CD4-positive, alpha-beta T cell treated with Interleukin-6 at 100 ng/mL for 8 hours (primary cell): ENCODE data around the gene DNASE1L1.
"Not testable (repeated sequence)": the region's sequence is repeated elsewhere in the genome, so short reads cannot be mapped to it uniquely, and the experiment has no call there.

Experiments
- DNase-seq: peaks from one replicate; pipeline ENCODE4 v3.0.0-alpha.2; 2020; ENCODE audit warnings: mixed read lengths, low spot score

DNASE1L1 gene

DNA sequence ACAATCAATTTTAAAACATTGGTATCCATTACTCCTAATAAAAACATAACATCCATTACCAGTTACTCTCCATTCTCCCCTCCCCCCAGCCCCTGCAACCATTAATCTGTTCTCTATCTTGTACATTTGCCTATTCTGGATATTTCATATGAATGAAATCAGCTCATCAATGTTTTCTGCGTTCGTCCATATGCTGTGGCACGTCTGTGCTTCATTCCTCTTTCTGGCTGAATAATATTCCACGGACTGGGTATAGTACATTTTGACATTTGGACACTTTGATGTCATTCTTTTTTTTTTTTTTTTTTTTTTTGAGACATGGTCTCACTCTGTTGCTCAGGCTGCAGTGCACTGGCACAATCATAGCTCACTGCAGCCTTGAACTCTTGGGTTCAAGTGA, 5.2 kb downstream of the DNASE1L1 start:
- DNase-seq, result no peak

DNA sequence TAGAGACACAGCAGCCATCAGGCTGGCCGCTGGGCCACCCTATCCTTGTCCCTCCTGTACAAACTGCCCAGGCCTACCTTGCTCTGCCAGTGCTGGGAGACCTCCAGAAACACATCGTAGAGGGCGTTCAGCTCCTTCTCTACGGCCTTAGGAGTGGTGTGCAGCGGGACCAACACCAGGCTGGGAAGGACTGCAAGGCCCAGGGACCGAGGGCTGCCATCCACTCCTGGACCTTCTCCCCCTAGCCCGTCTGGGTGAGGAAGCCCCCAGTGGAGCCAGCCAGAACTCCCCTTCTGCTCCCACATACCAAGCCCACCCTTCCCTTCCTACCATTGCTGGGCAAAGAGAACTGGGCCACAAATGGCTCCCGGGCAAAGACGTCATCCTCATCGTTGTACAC, 5.9 kb downstream of the DNASE1L1 start:
- no peak for DNase-seq

DNA sequence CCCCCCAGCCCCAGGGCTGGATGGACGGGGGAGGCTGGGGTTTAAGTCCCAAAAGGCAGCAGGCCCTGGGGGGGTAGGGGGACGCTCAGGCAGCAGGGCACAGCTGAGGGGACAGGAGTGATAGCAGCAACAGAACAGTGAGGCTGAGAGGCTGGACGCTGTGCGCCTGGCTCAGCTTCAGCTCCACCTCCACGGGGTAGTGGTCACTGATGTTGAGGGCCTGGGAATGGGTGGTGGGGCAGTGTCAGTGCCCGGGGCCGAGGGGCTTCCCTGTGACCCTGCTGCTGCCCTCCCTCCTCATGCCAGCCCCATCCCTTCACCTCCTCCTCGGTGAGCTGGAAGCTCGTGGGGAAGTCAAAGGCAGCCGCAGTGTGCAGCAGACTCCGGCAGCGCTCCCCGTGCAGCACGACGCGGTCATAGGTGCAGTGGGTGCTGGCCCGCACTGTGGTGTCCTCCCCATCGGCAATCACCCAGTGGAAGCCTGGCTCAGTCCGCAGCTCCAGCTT, 6.4 kb downstream of the DNASE1L1 start:
- DNase-seq, result no peak

DNA sequence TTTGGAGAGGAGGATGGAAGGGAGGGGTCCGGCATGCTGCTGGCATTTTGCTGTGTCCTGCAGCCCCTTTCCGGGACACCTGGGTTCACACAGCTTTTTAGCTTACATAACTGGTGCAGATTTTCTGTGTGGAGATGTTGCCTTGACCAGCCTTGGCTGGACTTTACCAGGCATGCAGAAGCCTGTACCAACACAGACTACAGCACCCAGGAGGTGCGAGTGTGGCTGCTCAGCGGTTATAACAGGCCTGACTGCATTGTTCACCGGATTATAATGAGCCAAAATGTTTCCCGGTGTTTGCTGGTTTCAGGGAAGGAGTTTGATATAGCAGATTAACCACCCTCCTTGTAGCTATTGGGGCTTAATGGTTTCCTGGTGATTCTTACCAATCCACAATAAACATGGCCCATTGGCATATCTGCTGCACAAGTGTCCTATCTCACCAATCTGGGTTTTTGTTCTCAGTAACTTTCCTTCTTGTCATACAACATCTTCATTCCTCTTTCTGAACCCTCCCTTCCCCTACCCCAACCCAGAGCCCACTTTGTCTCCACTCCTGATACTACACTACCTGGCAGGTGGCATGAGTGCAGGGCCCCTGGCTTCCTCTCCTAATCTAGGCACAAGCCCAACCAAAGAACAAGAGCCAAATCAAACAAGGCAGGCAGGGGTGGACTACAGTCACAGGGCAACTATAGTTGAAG, 7.0 kb downstream of the DNASE1L1 start:
- no peak for DNase-seq

DNA sequence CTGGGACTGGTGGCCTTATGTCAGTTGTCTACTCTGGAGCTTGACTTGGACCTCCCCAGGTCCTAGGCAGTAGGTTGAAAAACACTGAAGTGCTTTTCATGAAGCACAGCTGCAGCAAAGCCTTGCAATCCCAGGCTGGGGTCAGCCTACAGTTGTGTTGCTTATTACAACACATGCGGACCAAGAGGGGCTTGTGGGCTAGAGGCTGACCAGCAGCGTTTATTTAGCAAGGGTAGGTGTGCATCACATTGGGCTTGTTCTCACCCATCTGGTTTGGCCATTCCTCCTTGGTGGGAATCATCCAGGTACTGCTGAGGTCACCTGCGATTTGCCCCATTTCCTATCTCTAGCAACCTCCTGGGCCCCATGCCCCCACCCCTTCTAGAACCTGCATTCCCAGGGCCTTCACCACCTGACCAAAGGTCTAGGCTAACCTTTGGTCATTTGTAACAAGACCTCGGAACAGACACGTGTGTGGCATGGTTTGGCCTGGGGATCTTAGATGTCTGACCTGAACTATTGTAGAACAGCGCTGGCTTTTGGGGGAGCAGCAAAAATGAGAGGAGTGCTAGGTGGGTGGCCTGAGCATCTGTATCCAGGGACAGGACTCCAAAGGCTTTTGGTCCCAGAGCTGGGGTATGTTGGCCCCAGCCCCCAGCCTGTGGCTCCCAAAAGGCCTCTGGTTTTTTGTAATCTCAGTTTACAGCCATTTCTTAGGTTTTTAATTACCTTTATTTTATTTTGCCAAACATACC, 7.8 kb downstream of the DNASE1L1 start:
- DNase-seq, result no peak

DNA sequence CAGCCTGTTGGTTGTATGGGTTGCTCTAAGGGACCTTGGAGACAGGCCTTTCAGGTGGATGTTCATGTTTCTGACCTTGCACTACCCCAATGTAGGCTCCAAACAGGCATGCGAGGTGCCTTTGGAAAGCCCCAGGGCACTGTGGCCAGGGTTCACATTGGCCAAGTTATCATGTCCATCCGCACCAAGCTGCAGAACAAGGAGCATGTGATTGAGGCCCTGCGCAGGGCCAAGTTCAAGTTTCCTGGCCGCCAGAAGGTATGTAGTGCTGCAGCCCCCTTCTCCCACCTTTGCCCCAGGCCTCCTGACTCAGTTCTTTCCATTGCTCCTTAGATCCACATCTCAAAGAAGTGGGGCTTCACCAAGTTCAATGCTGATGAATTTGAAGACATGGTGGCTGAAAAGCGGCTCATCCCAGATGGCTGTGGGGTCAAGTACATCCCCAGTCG, 8.7 kb downstream of the DNASE1L1 start:
- not testable (repeated sequence) for DNase-seq

DNA sequence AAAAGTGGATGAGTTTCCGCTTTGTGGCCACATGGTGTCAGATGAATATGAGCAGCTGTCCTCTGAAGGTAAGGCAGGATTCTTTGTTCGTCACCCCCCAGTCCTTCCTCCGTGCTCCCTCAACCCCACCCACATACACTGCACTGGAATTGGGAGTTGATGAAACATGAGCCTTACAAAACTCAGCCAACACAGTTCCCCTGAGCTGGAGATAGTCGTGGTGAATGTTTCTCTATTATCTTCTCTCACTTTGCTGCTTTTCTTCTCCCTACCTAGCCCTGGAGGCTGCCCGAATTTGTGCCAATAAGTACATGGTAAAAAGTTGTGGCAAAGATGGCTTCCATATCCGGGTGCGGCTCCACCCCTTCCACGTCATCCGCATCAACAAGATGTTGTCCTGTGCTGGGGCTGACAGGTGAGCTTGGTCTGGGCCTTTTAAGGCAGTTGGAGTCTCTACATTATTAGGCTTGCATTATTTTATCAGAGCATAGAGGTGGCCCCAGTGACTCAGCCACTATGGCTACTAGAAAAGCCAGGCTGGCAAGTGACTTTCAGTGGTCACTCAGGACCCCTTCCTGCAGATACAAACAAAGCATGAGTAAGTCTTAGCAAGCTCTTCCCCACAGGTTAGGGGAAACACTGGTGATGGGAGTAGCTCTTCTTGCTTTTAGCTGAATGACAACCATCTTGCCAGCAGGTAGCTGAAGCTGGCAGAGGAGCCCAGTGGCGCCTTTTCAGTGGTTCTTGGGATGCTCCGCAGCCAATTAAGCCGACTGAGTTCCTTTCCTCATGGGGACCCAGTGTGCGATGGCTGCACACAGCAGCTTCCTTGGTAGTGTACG, 9.3 kb downstream of the DNASE1L1 start:
- DNase-seq, result no peak

DNA sequence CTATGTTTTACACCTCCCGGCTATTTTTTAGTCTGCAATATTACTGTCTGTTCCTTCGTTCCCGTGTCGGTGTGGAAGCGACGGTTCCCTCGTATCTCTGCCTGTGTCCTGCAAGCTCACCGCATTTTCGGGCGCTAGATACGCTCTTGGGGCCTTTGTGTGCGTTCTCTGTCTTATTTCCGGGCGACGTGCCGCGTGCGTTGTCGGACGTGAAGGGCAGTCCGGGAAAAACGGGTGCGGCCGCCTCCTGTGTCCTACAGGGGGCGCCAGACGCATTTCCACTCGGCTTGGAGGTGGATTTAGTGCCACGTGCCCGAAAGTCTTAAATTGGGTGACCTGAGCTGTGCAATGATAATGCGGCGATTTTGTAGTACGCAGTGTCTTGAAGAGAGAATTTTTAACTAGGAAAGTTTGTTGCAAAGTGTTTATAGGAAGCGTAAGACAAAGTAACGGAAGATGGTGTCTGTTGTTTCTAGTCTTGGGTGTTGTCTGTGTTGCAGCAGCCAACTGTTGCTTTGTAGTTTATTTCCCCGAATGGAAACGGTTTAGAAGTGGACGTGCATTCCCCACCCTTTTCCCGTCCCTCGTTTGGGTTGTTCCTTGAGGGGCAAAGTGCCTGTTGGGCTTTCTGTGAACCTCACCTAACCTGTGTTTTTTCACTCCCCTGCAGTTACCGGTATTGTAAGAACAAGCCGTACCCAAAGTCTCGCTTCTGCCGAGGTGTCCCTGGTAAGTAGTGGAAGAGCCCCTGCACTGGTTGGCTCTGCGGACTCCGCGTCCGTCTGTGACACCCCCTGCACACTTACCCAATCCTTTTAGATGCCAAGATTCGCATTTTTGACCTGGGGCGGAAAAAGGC, 10.2 kb downstream of the DNASE1L1 start:
- peak; percentile 85 for DNase-seq

DNA sequence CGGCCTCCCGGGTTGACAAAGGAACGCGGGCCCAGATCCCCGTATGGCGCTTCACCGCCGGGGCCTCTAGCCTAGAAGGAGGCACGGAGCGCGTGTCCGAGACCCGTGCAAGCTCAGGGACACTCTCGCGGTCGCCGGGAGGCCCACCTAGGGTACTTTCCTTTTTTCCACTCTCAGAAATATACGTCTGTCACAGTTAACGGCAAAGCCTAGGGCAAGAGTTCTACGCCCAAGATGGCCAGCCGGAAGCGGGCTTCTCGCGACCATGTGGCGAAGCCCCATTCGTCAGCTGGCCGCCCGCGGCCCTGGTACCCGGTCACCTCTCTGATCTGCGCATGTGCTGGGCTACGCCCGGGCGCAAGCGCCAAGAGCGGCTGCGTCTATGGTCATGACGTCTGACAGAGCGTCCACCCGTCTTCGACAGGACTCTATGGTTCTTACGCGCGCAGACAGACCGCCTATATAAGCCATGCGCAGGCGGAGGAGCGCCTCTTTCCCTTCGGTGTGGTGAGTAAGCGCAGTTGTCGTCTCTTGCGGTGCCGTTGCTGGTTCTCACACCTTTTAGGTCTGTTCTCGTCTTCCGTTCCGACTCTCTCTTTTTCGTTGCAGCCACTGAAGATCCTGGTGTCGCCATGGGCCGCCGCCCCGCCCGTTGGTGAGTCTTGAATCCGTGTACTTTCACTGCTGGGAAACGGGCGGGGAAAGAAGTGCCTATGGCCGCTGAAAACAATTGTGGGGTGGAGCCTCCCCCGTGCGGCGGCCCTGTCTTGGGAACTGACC, 11.0 kb downstream of the DNASE1L1 start, which contains the start of gene RPL10:
Gene RPL10 (plus strand): TSS at position 490 of the 780 bp plus-strand sequence. CDS start 143 bp downstream, at position 633.
- peak; percentile 92 for DNase-seq

DNA sequence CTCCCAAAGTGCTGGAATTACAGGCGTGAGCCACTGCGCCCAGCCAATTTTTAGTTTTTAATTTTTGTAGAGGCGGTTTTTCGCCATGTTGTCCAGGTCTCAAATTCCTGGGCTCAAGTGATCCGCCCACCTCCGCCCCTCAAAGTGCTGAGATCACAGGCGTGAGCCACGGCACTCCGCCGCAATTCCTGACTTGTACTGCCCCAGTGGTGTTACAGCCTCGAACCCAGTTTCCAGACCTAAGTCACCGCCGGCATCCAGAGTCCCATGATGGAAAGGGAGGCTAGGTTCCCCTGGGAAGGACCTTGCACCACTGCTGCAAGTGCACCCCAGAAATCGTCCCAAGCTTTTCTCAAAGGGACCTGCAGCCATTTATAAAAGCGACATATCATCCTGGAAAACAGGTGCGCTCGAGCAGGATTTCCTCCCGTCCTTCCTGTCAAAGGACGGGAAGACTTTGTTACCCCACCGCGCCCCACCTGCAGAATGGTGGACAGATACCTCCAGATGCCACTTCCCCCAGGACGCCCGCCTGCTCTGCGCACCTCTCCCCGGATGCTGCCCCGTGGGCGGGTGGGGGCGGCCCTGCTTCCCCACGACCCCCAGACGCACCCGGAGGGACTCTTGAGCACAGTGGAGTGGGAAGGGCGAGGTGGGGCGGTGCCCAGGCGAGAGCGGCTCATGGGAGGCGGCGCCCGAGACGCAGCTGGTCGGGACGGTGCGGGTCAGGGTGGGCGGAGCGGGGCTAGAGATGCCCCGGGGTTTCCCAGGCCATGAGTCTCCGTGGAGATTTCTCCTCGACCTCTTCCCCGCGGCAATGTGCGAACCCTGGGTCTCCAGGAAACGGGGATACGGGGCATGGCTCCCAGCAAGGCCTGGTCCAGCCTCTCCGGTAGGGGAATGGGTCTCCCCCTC, 11.8 kb downstream of the DNASE1L1 start:
- peak; percentile 43 for DNase-seq

DNA sequence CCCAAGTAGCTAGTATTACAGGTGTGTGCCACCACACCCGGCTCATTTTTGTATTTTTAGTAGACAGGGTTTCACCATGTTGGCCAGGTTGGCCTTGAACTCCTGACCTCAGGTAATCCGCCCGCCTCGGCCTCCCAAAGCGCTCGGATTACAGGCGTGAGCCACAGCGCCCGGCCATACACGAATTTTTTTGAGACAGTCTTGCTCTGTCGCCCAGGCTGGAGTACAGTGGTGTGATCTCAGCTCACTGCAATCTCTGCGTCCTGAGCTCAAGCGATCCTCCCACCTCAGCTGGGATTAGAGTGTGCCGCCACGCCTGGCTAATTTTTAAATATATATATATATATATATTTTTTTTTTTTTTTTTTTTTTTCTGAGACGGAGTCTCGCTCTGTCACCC, 12.7 kb downstream of the DNASE1L1 start:
- DNase-seq, result not testable (repeated sequence)

DNA sequence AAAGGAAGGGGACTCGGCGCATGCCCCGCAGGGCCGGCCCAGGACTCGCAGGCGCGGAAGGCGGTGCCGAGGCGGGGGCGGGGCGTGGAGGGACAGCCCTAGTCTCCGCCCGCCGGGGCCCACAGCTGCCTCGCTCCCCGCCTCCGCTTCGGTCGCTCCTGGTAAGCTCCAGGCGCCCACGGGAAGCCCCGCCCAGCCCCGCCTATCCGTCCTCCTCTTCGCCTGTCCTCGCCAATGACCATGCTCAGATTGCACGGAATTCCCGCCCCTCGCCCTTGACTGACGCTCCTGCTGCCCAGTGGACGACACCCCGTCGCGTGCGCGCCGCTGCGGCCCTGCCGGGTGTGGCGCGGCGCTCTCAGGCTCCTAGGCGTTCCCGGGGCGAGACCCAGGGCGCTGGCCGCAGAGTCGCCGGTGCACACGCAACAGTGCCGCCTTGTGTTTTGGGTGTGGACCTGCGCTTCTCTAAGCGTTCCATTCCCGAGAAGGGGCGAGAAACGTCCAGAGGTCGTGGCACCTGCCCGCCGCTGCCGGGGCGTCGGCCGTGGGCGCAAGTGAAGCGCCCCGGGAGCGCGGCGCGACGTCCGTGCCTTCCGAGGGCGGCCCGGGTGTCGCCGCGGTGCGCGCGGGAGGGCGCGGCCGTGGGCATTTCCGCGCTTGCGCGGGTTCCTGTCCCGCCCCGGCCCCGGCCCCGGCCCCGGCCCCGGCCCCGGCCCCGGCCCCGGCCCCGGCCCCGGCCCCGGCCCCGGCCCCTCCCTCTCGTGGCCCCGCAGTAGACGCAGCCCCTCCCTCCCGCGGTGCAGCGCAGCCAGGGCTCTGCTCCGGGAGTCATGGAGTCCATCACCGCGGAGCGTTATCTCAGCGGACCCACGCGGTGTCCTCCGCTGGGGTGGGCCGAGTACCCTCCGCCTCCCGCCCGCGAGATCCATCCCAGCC, 19.0 kb downstream of the DNASE1L1 start:
- not testable (repeated sequence) for DNase-seq

DNA sequence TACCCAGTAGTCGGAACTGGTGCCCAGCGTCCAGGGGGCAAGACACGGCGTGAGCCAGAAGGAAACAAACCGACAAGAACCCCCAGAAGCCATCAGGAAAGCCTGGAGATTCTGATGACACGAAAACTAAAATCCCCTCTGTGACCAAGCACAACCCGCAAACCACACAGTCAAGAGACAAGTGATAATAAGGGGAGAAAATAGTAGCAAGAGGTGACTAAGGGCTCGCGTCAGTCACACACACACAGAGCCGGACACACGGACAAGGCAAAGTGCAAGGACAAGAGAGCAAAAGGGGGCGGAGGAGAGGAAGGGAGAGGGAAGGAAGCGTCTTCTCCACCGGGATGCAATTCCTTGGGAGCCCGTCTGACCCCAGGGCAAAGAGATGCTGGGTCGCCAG, 20.4 kb downstream of the DNASE1L1 start:
- DNase-seq, result not testable (repeated sequence)

DNA sequence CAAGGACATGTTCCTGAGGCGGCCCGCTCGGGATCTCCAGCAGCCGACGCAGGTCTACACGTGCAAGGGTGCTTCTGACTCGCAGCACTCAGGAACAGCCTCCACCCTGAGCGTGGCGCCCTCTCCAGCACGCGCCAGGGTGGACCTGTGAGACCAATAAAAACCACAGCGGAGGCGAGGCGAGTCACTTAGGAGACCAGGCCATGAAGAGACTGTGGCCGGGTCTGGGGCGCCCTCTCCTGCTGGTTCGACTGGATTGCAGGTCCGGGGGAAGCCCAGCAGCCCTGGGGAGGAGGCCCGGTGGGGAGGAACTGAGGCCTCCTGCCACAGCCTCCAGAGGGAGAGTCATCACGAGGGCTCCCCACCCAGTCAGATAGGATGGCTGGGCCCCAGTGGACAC, 21.0 kb downstream of the DNASE1L1 start:
- DNase-seq, result not testable (repeated sequence)

DNA sequence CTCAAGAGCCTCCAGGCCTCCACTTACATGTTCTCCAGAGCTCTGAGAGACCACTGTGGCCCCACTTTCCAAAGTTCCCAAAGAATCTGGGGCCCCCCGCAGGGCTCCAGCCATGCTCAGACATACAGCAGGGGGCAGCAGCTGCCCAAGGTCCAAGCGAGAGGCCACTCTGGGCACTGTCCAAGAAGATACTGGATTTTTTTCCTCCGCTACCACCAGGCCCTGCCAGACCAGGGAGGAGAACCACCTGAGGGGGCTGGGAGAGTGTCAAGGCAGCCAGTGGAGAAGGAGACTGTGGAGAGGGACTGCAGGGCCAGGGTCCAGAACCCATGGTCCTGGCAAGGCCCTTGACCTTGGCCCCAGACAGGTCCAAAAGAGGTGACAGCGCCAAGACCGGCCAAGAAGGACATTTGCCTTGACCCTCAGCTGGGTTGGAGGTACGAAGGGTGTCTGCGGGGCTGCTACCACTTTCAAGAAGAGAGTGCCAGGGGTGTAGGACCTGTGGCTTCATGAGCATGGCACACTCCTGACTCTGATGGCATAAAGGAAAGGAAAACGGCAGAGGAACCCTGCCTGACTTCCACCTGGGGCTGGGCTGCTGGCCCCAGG, 24.7 kb downstream of the DNASE1L1 start:
- DNase-seq, result no peak

DNA sequence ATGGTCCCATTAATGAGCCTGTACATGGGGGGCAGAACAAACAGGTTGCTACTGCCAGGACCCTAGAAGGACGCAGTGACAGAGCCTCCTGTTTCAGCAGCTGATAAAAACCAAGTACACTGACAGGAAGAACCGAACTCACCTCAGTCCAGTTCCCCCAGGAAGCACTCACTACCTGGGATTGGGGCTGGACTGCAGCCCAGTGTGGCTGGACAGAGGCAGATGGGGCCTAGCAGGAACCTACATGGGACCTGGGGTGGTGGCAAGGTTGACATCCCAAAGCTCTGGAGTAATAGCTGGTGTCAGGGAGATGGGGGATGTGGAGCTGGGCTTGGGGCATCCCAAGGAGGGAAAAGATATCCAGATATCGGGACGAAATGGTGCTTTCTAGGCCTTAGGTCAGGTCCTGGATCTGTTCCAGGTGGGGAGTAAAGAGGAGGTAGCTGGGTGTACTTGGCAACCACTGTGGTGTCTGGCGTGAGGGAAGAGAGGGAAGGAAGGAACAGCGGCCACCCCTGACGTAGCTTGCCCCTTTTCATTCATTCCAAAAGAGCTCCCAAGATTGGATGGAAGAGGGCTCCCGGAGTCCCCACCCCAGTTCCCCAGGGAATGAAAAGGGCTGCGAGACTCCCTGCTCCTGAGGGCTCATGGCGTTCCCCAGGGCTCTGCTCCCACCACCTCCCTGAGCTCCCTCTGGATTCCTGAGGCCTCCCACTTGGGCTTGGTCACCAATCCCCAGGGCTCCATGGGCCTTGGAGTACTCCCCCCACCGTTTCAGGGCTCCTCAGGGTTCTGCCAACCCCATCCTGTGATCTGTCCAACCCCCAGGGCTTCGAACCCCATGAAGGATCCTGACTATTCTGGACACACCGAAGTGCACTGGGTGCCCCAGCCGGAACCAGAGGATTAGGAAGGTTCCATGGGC, 25.4 kb downstream of the DNASE1L1 start:
- DNase-seq, result no peak
